Activated naive CD4-positive, alpha-beta T cell treated with Interleukin-2 at 50 U/mL for 16 hours (primary cell): ENCODE data around the gene B3GNT8.
"Not testable (repeated sequence)": the region's sequence is repeated elsewhere in the genome, so short reads cannot be mapped to it uniquely, and the experiment has no call there.

ENCODE experiments used
- DNase-seq: peaks from one replicate; pipeline ENCODE4 v3.0.0-alpha.2; 2020

B3GNT8 gene

GRCh38 chr19:41426952-41427646 lies at the start of gene B3GNT8:
Gene B3GNT8, minus strand, starts transcription at chr19:41427374. Its CDS starts 596 bp downstream, at chr19:41426778.
- peak; percentile 46 for DNase-seq

- DNase-seq: no peak
Observed at GRCh38 chr19:41476583-41476982, 49.4 kb upstream of the B3GNT8 start.

- DNase-seq: not testable (repeated sequence)
Observed at GRCh38 chr19:41463257-41464256, 36.4 kb upstream of the B3GNT8 start.

- DNase-seq: no peak
Observed at GRCh38 chr19:41462497-41462896, 35.3 kb upstream of the B3GNT8 start.

GRCh38 chr19:41457241-41457640 lies 30.1 kb upstream of the B3GNT8 start:
- DNase-seq: no peak

- no peak for DNase-seq
Observed at GRCh38 chr19:41456342-41456918, 29.3 kb upstream of the B3GNT8 start.

- no peak for DNase-seq
Observed at GRCh38 chr19:41455936-41456335, 28.8 kb upstream of the B3GNT8 start.

- DNase-seq: no peak
Observed at GRCh38 chr19:41452584-41453275, 25.6 kb upstream of the B3GNT8 start.

GRCh38 chr19:41449865-41450178 lies 22.6 kb upstream of the B3GNT8 start:
- DNase-seq: no peak

- DNase-seq: peak; percentile 76
Observed at GRCh38 chr19:41449079-41449864, 22.1 kb upstream of the B3GNT8 start.

- no peak for DNase-seq
Observed at GRCh38 chr19:41447732-41448332, 20.7 kb upstream of the B3GNT8 start.

- DNase-seq: no peak
Observed at GRCh38 chr19:41445575-41445974, 18.4 kb upstream of the B3GNT8 start.

GRCh38 chr19:41443813-41444455 lies 16.8 kb upstream of the B3GNT8 start:
- no peak for DNase-seq

GRCh38 chr19:41442473-41443355 lies 15.5 kb upstream of the B3GNT8 start, which contains the start of gene ERICH4:
Gene ERICH4, plus strand, starts transcription at chr19:41443156. Its CDS starts 14 bp downstream, at chr19:41443170.
- no peak for DNase-seq

- DNase-seq: no peak
Observed at GRCh38 chr19:41441321-41441945, 14.3 kb upstream of the B3GNT8 start.

- peak; percentile 97 for DNase-seq
Observed at GRCh38 chr19:41439441-41440222, 12.5 kb upstream of the B3GNT8 start, which contains the start of gene DMAC2. Gene DMAC2, minus strand, starts transcription at chr19:41439912. Its CDS starts 13 bp downstream, at chr19:41439899.

- no peak for DNase-seq
Observed at GRCh38 chr19:41437944-41438574, 10.9 kb upstream of the B3GNT8 start.

- no peak for DNase-seq
Observed at GRCh38 chr19:41436674-41436951, 9.4 kb upstream of the B3GNT8 start.
